Activated T-cell treated with anti-CD3 and anti-CD28 coated beads, Interleukin-2, amount 50 U/mL, for 72 hours (primary cell): ENCODE data around the gene MADD. TPM values are rescaled to one million over a fixed set of nuclear protein-coding genes. Genes with fewer than 3 reads are reported as not detected.

Experiments
- ATAC-seq, 2 donors: fragments of 150-1000 bp; cut with Tn5 transposase; replicated peaks in 1 of 2; 2 replicates each; pipeline ENCODE4 v1.10.0; 2021; ENCODE audit warnings: moderate library complexity in 2 of 2, mild to moderate bottlenecking in 1 of 2
- DNase-seq, 2 donors: peaks; one replicate each; pipeline ENCODE4 v3.0.0; 2021 to 2022; ENCODE audit warnings: mixed read lengths in 1 of 2
- H3K27ac Mint-ChIP-seq: one replicate; pipeline ENCODE4 v1.8.0; 2022; ENCODE audit warnings: mild to moderate bottlenecking, moderate library complexity, mixed read lengths
- H3K27me3 Mint-ChIP-seq: one replicate; pipeline ENCODE4 v1.8.0; 2022; ENCODE audit warnings: low read depth, mixed read lengths
- H3K36me3 Mint-ChIP-seq, 2 donors: one replicate each; pipeline ENCODE4 v1.8.0; 2022; ENCODE audit warnings: mixed read lengths in 2 of 2, mild to moderate bottlenecking in 1 of 2; ENCODE audit not compliant: insufficient read depth in 2 of 2
- H3K4me1 Mint-ChIP-seq: one replicate; pipeline ENCODE4 v1.8.0; 2022; ENCODE audit warnings: low read depth, mixed read lengths
- H3K4me3 Mint-ChIP-seq, 2 donors: one replicate each; pipeline ENCODE4 v1.8.0; 2022; ENCODE audit warnings: mild to moderate bottlenecking in 2 of 2, mixed read lengths in 2 of 2, moderate library complexity in 2 of 2
- H3K9me3 Mint-ChIP-seq, 2 donors: one replicate each; pipeline ENCODE4 v1.8.0; 2022; ENCODE audit warnings: mixed read lengths in 2 of 2
- total RNA-seq, 2 donors: library from RNA; stranded (reverse); gene quantifications; one replicate each; pipeline ENCODE4 v1.2.3, GENCODE V29; 2022

Gene MADD
- total RNA-seq, 2 donors from 2014 or later, result 68.6 to 73.5 TPM

DNA sequence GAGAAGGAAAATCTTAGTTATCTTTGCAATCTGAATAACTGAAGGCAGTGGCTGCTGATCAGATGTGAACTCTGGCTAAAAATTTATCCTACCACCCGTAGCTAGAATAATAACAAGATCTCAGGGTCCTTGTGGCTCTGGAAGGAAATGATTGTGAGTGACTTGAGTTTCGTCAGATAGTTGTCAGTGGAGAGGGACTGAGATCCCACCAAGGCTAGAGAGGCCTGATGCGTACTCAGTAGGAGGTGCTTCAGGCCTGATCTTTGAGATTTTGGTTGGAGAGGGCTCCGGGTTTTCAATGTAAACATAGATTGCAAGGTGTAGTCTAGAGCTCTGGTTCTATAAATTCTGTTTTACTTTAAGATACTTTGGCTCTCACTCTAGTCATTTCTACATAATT, 1.4 kb downstream of the MADD start:
- H3K27me3 Mint-ChIP-seq, result no peaks in the 10 kb centered on the region
- no peaks in the 10 kb centered on the region for H3K9me3 Mint-ChIP-seq
- DNase-seq (no peak), ATAC-seq (no peak)
- peak overlapping the region; percentile 74 for H3K27ac Mint-ChIP-seq
- peaks cover 56% of the 10 kb centered on the region for H3K4me1 Mint-ChIP-seq
- peak overlapping the region; percentile 82 to 93 for H3K4me3 Mint-ChIP-seq
- H3K36me3 Mint-ChIP-seq, result peaks cover 6 to 11% of the 10 kb centered on the region in 2 donors

DNA sequence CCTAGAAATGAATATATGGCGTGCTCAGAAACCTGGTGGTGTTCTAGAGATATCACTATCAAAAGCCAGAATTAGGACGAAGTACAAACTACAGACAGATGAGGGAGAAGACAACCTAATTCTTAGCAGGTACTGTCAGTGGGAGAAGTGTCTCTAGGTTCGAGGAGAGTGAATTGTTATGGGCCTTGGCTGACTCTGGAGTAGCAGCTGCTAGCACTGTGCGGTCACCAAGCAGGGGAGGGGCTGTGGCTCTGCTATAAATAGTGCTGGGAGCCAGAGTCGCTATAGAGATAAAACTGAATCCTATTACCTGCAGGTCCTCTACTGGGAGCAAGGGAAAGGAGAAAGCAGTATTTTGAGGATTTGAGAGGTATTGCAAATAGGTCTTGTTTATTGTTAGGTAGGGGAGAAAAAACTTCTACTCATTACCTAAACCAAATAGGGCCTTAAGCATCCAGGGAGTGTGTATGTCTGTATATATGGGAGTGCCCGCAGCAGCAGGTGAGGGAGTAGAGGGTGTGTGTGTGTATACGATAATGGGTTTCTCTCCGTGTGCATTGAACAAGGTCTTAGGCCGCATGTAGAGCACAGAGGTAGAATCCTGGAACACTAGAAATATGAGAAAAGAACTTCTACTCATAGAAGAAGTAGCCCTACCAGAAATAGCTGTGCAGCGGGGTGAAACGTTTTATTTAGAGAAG, 2.2 kb downstream of the MADD start:
- Mint-ChIP-seq H3K27ac (peak overlapping the region; percentile 74), H3K4me3 (peak overlapping the region; percentile 82 to 93), H3K9me3 (no peaks in the 10 kb centered on the region)

DNA sequence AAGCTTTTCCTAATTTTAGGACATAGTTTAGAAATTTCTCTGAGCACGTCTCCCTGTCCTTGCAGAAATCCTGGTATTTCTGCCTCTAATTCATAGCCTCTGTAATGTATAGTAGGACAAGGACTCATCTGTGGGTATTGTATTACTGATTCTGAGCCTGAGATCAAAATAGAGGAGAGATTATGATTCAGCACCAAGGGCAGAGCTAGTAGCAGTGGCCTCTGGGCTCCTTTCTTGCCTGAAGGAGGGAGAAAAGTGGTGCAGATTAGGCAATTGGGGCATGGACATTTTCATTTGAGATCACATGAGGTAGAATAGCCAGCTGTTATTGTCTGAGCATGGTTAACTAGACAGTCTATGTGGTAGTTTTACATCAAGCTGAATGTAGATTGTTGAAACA, 2.8 kb downstream of the MADD start:
- DNase-seq (no peak), ATAC-seq (no peak)
- Mint-ChIP-seq H3K36me3 (peaks cover 8 to 15% of the 10 kb centered on the region in 2 donors), H3K9me3 (no peaks in the 10 kb centered on the region), H3K27me3 (no peaks in the 10 kb centered on the region), H3K4me1 (peaks cover 49% of the 10 kb centered on the region), H3K27ac (peak overlapping the region; percentile 74), H3K4me3 (no peak overlapping the region)

More for the DNA sequence above, 2.2 kb downstream of the MADD start:
- ATAC-seq (no peak), DNase-seq (no peak)
- no peaks in the 10 kb centered on the region for H3K27me3 Mint-ChIP-seq
- peaks cover 53% of the 10 kb centered on the region for H3K4me1 Mint-ChIP-seq
- H3K36me3 Mint-ChIP-seq, result peaks cover 8 to 15% of the 10 kb centered on the region in 2 donors

DNA sequence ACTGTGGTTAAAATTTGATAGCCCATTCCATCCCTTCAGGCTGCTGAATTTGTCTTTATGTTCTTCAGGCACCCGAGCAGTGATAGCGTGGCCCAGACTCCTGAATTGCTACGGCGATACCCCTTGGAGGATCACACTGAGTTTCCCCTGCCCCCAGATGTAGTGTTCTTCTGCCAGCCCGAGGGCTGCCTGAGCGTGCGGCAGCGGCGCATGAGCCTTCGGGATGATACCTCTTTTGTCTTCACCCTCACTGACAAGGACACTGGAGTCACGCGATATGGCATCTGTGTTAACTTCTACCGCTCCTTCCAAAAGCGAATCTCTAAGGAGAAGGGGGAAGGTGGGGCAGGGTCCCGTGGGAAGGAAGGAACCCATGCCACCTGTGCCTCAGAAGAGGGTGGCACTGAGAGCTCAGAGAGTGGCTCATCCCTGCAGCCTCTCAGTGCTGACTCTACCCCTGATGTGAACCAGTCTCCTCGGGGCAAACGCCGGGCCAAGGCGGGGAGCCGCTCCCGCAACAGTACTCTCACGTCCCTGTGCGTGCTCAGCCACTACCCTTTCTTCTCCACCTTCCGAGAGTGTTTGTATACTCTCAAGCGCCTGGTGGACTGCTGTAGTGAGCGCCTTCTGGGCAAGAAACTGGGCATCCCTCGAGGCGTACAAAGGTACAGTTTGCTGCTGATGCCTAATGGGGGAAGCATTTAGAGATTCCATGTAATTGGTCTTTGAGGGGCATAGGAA, 4.7 kb downstream of the MADD start:
- peaks cover 33% of the 10 kb centered on the region for H3K4me1 Mint-ChIP-seq
- H3K9me3 Mint-ChIP-seq, result no peaks in the 10 kb centered on the region
- ATAC-seq, result no peak
- H3K27ac Mint-ChIP-seq, result no peak overlapping the region
- DNase-seq, result no peak
- no peaks in the 10 kb centered on the region for H3K27me3 Mint-ChIP-seq
- no peak overlapping the region for H3K4me3 Mint-ChIP-seq
- peaks cover 8 to 23% of the 10 kb centered on the region in 2 donors for H3K36me3 Mint-ChIP-seq

DNA sequence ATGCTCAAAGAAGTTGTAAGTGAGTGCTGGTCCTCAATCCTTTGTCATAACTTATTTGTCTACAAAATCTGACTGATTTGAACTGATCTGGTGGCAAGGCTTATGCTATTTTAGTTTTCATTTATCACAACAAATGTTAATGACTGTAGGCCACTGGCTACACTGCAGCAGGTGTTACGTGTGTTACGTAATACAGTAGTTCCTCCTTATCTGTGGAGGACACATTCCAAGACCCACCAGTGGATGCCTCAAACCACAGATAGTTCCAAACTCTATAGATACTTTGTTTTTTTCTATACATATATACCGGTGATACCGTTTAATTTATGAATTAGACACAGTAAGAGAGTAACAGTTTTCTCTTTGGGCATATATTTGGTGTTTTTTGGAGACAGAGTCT, 7.0 kb downstream of the MADD start:
- no peaks in the 10 kb centered on the region for H3K9me3 Mint-ChIP-seq
- H3K4me3 Mint-ChIP-seq, result no peak overlapping the region
- ATAC-seq, result no peak
- H3K36me3 Mint-ChIP-seq, result peaks cover 9 to 28% of the 10 kb centered on the region in 2 donors
- no peaks in the 10 kb centered on the region for H3K27me3 Mint-ChIP-seq
- no peak for DNase-seq
- no peak overlapping the region for H3K27ac Mint-ChIP-seq
- H3K4me1 Mint-ChIP-seq, result peaks cover 20% of the 10 kb centered on the region

DNA sequence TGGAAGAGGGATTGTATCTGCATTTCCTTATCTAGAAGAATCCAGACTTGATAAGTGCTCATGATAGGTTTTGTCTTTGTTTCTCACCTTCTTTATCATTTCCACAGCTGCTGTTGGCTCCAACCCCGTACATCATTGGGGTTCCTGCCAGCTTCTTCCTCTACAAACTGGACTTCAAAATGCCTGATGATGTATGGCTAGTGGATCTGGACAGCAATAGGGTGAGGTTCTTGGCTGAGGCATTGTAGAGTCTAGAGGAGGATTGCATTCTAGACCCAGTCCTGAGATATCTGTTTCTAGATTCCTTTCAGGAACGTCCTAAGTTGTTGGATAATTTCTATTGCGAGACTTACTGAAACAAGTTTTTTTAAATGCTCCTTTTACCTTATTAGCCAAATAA, 8.1 kb downstream of the MADD start:
- Mint-ChIP-seq H3K9me3 (no peaks in the 10 kb centered on the region), H3K4me1 (peaks cover 9% of the 10 kb centered on the region), H3K27me3 (no peaks in the 10 kb centered on the region), H3K4me3 (no peak overlapping the region), H3K27ac (no peak overlapping the region), H3K36me3 (peaks cover 11 to 32% of the 10 kb centered on the region in 2 donors)
- ATAC-seq, result no peak
- DNase-seq, result no peak

DNA sequence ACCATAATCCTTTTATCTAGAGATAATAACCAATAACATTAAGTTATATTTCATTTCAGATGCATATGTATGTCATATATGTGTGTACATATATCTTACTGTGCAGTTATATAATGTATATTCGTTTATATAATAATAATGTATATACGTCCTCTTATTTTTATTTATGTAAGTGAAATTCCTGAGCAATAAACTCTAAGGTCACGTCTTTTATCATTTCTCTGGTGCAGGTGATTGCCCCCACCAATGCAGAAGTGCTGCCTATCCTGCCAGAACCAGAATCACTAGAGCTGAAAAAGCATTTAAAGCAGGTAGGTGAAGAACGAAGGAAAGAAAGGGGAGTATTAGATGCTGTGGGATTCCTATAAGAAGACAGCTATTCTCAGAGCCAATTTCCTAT, 8.8 kb downstream of the MADD start:
- Mint-ChIP-seq H3K36me3 (peaks cover 11 to 33% of the 10 kb centered on the region in 2 donors), H3K4me3 (no peak overlapping the region), H3K27me3 (no peaks in the 10 kb centered on the region), H3K4me1 (peaks cover 6% of the 10 kb centered on the region), H3K27ac (no peak overlapping the region), H3K9me3 (no peaks in the 10 kb centered on the region)
- DNase-seq, result no peak
- ATAC-seq, result no peak

DNA sequence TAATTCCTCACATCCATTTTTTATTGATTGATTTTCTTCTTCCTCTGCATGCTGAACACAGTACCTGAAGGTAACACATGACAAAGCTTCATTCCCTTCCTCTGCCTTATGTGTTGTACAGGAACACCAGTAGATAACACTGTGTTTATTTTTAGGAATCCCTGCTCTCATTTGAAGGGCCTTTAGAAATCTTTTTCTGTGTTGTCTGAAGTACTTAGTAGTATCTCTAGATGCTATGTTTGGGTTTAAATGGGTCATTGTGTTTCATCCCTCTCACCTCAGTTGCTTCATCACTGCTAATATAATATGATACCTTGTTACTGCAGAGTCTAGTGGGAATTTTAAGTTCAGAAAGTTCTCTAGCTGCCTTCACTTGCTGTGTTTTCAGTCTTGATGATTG, 10.2 kb downstream of the MADD start:
- no peak overlapping the region for H3K27ac Mint-ChIP-seq
- no peak for DNase-seq
- H3K36me3 Mint-ChIP-seq, result peaks cover 18 to 35% of the 10 kb centered on the region in 2 donors
- no peak for ATAC-seq
- no peaks in the 10 kb centered on the region for H3K9me3 Mint-ChIP-seq
- no peaks in the 10 kb centered on the region for H3K27me3 Mint-ChIP-seq
- no peak overlapping the region for H3K4me3 Mint-ChIP-seq
- H3K4me1 Mint-ChIP-seq, result no peaks in the 10 kb centered on the region

DNA sequence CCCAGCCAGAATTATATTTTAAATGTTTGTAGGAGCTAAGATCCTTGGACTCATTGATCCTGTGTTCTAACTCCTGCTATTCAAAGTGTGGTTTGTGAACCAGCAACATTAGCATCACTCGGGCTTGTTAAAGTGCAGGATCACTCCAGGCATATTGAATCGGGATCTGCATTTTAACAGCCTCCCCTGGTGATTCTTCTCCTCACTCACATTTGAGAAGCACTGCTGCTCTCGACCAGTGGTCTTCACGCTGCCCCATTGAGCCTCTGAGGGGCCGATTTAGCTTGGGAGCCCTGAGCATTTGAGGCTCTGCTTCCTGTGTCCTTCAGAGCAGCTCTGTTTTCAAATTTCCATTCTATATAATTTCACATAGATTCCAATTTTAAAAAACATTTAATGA, 10.9 kb downstream of the MADD start:
- Mint-ChIP-seq H3K36me3 (peaks cover 20 to 40% of the 10 kb centered on the region in 2 donors), H3K27ac (no peak overlapping the region), H3K27me3 (no peaks in the 10 kb centered on the region), H3K9me3 (no peaks in the 10 kb centered on the region), H3K4me1 (no peaks in the 10 kb centered on the region), H3K4me3 (no peak overlapping the region)
- DNase-seq, result no peak
- no peak for ATAC-seq

DNA sequence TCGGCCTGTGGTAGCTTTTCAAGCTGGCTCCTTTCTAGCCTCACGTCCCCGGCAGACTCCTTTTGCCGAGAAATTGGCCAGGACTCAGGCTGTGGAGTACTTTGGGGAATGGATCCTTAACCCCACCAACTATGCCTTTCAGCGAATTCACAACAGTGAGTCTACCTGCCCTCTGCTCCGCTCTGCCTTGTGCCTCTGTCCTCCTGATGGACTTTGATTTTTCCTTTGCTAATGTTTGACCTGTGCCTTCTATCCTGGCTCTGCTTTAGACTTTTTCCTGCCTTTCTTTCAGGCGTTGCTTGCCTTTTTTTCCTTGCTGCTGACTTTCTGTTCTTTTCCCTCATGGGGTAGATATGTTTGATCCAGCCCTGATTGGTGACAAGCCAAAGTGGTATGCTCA, 12.5 kb downstream of the MADD start:
- Mint-ChIP-seq H3K27ac (no peak overlapping the region), H3K27me3 (no peaks in the 10 kb centered on the region), H3K9me3 (no peaks in the 10 kb centered on the region), H3K4me3 (no peak overlapping the region), H3K36me3 (peaks cover 14 to 35% of the 10 kb centered on the region in 2 donors), H3K4me1 (no peaks in the 10 kb centered on the region)
- no peak for ATAC-seq
- DNase-seq, result no peak

DNA sequence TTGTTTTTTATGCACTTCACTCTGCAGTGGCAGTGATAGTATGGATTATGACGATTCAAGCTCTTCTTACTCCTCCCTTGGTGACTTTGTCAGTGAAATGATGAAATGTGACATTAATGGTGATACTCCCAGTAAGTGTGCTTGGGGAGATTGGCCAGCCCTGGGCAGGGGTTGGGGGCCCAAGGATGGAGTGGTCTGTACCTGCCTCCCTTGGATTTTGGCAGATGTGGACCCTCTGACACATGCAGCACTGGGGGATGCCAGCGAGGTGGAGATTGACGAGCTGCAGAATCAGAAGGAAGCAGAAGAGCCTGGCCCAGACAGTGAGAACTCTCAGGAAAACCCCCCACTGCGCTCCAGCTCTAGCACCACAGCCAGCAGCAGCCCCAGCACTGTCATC, 14.2 kb downstream of the MADD start:
- H3K4me3 Mint-ChIP-seq, result no peak overlapping the region
- ATAC-seq, result no peak
- H3K4me1 Mint-ChIP-seq, result no peaks in the 10 kb centered on the region
- DNase-seq, result no peak
- no peaks in the 10 kb centered on the region for H3K27me3 Mint-ChIP-seq
- peak overlapping the region; percentile 41 for H3K27ac Mint-ChIP-seq
- no peaks in the 10 kb centered on the region for H3K9me3 Mint-ChIP-seq
- peaks cover 14 to 30% of the 10 kb centered on the region in 2 donors for H3K36me3 Mint-ChIP-seq

DNA sequence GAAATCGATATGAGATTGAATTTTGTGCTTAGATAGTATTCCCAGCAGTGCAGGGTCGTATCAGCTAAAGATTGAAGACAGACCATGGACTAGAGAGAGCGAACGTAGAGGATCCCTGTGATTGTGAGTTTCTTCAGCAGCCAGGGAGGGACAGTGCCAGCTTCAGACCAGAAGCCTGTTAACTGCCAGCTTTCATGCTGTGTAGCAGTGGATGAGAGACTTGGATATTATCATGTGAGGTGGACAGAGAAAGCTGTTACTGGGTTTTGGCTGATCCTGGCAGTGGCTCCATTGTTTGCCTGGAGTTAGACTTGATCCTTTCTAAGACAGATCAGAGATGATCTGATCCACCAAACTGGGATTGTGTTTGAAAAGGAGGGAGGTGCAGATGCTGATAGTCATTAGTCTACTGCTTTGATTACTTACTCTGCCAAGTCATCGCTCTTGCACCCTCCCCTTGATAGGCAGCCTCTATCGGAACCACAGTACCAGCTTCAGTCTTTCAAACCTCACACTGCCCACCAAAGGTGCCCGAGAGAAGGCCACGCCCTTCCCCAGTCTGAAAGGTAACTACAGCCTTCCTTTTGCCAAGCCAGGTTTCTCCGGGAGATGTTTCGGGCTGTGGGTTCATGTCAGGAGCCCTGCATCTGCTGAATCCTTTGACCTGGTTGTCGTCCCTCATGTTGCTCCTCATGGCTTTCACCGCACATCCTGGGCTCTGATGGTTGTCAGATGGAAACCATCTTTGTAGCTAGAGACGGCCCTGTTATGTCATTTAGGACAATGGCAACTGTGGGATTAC, 16.2 kb downstream of the MADD start:
- H3K27me3 Mint-ChIP-seq, result no peaks in the 10 kb centered on the region
- H3K36me3 Mint-ChIP-seq, result peaks cover 13 to 32% of the 10 kb centered on the region in 2 donors
- ATAC-seq (no peak), DNase-seq (no peak)
- no peak overlapping the region for H3K4me3 Mint-ChIP-seq
- H3K4me1 Mint-ChIP-seq, result no peaks in the 10 kb centered on the region
- no peaks in the 10 kb centered on the region for H3K9me3 Mint-ChIP-seq
- H3K27ac Mint-ChIP-seq, result peak overlapping the region; percentile 39

DNA sequence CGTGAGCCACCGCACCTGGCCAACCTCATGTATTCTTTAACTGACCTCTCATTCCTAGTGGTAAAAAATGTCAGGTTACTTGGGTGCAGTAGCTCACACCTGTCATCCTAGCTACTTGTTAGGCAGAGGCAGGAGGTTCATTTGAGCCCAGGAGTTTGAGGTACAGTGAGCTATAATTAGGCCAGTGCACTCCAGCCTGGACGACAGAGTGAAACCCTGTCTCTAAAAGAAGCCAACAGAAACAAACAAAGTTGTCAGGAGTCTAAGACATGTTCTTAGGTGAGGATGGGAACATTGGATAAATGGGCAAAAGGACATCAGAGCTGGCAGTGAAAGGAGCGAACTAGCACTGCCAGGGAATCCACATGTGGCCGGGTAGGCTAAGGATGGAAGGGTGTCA, 18.1 kb downstream of the MADD start:
- no peak overlapping the region for H3K4me3 Mint-ChIP-seq
- H3K9me3 Mint-ChIP-seq, result no peaks in the 10 kb centered on the region
- peaks cover 10 to 32% of the 10 kb centered on the region in 2 donors for H3K36me3 Mint-ChIP-seq
- no peak overlapping the region for H3K27ac Mint-ChIP-seq
- no peaks in the 10 kb centered on the region for H3K4me1 Mint-ChIP-seq
- no peak for DNase-seq
- no peaks in the 10 kb centered on the region for H3K27me3 Mint-ChIP-seq
- no peak for ATAC-seq
